Measurements from ENCODE around the gene GABPB1.

The GABPB1 gene

DNA sequence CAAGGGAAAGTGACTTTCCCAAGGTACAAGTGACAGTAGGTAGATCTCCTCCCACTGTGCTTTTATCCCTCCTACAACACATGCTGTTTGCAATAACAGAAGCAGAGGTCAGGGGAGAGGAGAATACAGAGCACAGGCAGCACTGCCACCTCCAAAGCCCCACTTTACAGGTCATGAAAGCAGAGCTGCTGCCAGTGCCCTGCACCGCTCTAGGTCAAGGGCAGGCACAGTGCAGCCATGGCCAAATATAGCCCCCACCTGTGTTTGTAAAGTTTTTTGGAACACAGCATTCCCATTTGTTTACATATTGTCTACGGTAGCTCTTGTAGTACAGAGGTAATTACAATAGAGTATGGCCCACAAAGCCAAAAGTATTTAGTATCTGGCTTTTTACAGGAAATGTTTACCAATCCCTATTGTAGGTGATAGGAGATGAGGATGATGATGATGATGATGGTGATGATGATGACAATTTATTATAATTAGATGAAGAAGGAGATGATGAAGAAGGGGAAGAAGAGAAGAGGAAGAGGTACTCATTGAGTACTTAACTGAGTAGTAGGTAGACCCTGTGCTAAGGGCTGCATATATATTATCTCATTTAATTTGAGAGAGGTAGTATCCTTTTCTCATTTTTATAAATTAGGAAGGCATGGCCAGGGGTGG is 109.9 kb downstream of the GABPB1 start:
- H3K9me3 Mint-ChIP-seq: no peaks in the 10 kb centered on the region
- peaks cover 22% of the 10 kb centered on the region for H3K4me1 Mint-ChIP-seq
- DNase-seq (ENCODE audit: low spot score in 2 of 2) (no peak), ATAC-seq (replicated peaks; ENCODE audit: extremely low read depth, poor library complexity, severe bottlenecking) (no peak)
- no peaks in the 10 kb centered on the region for H3K27me3 Mint-ChIP-seq
- H3K4me3 Mint-ChIP-seq: no peak overlapping the region
- H3K36me3 Mint-ChIP-seq (ENCODE audit: insufficient read depth): peaks cover 3% of the 10 kb centered on the region
- no peak overlapping the region for H3K27ac Mint-ChIP-seq (ENCODE audit: low read depth)

DNA sequence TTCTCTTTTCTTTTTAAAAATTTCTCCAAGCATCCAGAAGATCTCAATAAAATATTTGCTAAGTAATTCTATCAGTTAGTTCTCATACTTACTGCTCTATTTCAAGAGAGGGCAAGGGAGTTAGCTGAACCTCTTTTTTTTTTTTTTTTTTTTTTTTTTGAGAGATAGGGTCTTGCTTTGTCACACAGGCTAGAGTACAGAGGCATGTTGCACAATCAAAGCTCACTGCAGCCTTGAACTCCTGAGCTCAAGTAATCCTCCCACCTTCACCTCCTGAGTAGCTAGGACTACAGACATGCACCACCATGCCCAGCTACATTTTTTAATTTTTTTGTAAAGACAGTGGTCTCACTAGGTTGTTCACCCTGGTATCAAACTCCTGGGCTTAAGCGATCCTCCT is 110.8 kb downstream of the GABPB1 start:
- peaks cover 18% of the 10 kb centered on the region for H3K4me1 Mint-ChIP-seq
- DNase-seq (ENCODE audit: low spot score in 2 of 2): no peak

DNA sequence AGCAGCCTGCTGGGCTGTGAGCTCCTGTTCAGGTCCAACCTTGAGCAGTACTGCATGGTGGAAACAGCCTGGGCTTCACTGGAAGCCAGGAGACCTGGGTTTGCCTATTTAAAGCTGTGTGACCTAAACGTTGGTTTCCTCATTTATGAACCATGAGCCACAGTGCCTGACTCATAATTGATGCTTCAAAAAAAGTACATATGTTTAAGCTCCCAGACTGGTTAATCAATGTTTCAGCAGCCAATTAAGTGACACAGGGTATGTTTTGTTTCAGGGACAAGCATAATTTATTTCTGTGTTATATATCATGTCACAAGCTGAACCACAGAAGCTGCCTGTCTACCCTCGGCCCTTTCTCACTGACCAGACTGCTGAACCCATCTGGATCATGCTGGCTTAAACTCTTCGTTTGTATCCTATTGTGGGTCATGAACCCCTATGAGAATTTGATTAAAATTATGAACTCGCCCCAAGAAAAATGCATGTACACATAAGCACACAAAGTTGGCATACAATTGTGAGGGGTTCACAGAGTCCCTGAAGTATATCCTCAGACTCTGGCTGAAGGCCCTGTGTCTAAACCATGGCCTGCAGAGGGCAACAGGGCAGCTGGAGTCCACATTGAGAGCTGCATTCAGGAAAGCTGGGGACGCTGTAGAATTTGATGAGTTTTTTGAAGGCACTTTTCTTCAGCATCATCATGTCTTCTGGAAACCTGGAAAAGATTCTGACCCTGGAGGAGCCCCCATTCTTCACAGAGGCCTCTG is 113.1 kb downstream of the GABPB1 start:
- no peak for DNase-seq (ENCODE audit: low spot score in 2 of 2)

More for the DNA sequence above, 110.8 kb downstream of the GABPB1 start:
- no peak overlapping the region for H3K27ac Mint-ChIP-seq (ENCODE audit: low read depth)
- no peaks in the 10 kb centered on the region for H3K27me3 Mint-ChIP-seq
- H3K36me3 Mint-ChIP-seq (ENCODE audit: insufficient read depth): peaks cover 3% of the 10 kb centered on the region
- ATAC-seq (replicated peaks; ENCODE audit: extremely low read depth, poor library complexity, severe bottlenecking): no peak
- H3K4me3 Mint-ChIP-seq: no peak overlapping the region
- H3K9me3 Mint-ChIP-seq: no peaks in the 10 kb centered on the region

DNA sequence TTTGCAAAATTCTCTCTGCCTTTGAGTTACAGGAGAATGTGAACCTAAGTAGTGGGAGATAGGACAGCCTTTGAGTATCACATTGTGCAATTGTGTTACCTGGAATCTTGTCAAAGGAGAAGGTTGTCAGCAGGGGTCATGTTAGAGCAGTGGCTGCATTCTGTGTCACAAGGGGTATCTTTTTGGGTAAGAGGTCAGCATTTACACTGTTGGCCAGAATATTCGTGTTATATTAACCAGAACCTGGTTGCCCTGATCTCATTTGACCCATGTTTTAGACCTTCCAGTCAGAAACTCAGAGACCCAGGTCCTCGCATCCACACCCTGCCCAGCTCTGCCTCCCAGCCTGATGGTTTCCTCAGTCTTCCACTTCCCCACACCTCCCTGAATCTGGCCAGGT is 116.7 kb downstream of the GABPB1 start:
- H3K9me3 Mint-ChIP-seq: no peaks in the 10 kb centered on the region
- no peaks in the 10 kb centered on the region for H3K4me1 Mint-ChIP-seq

More for the DNA sequence above, 113.1 kb downstream of the GABPB1 start:
- ATAC-seq (replicated peaks; ENCODE audit: extremely low read depth, poor library complexity, severe bottlenecking): no peak
- Mint-ChIP-seq H3K9me3 (no peaks in the 10 kb centered on the region), H3K4me1 (no peaks in the 10 kb centered on the region), H3K27me3 (no peaks in the 10 kb centered on the region), H3K27ac (ENCODE audit: low read depth) (no peak overlapping the region), H3K36me3 (ENCODE audit: insufficient read depth) (no peaks in the 10 kb centered on the region), H3K4me3 (no peak overlapping the region)

DNA sequence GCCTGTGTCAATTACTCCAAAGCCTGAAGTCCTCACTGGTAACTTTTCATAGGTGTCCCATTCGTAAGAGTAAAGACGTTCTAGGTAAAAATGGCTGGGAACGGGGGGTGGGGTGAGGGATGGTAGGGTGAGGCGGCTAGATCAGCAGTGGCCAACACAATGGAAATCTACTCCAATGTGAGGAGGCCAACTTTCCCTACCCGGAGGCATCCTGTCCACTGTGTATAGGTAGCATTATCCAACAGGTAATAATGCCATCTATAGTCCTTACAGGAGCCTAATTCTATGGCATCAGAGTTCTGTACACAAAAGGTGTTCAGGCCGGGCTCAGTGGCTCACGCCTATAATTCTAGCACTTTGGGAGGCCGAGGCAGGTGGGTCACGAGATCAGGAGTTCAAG is 118.6 kb downstream of the GABPB1 start:
- DNase-seq (ENCODE audit: low spot score in 2 of 2) (no peak), ATAC-seq (replicated peaks; ENCODE audit: extremely low read depth, poor library complexity, severe bottlenecking) (no peak)
- Mint-ChIP-seq H3K4me1 (no peaks in the 10 kb centered on the region), H3K27ac (ENCODE audit: low read depth) (no peak overlapping the region), H3K27me3 (no peaks in the 10 kb centered on the region), H3K4me3 (no peak overlapping the region), H3K36me3 (ENCODE audit: insufficient read depth) (peaks cover 4% of the 10 kb centered on the region), H3K9me3 (no peaks in the 10 kb centered on the region)

More for the DNA sequence above, 116.7 kb downstream of the GABPB1 start:
- H3K4me3 Mint-ChIP-seq: no peak overlapping the region
- H3K27me3 Mint-ChIP-seq: no peaks in the 10 kb centered on the region
- peaks cover 4% of the 10 kb centered on the region for H3K36me3 Mint-ChIP-seq (ENCODE audit: insufficient read depth)
- H3K27ac Mint-ChIP-seq (ENCODE audit: low read depth): no peak overlapping the region
- no peak for ATAC-seq (replicated peaks; ENCODE audit: extremely low read depth, poor library complexity, severe bottlenecking)
- no peak for DNase-seq (ENCODE audit: low spot score in 2 of 2)

DNA sequence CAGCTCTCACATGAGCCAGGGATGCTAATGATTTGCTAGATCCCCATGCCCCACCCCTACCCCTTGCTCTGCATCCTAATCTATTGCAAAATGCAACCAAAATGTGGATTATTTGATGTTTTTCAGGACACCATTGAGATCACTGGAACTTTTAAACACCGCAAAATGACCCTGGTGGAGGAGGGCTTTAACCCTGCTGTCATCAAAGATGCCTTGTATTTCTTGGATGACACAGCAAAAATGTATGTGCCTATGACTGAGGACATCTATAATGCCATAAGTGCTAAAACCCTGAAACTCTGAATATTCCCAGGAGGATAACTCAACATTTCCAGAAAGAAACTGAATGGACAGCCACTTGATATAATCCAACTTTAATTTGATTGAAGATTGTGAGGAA is 119.2 kb downstream of the GABPB1 start:
- H3K4me3 Mint-ChIP-seq: no peak overlapping the region
- H3K36me3 Mint-ChIP-seq (ENCODE audit: insufficient read depth): peaks cover 4% of the 10 kb centered on the region

DNA sequence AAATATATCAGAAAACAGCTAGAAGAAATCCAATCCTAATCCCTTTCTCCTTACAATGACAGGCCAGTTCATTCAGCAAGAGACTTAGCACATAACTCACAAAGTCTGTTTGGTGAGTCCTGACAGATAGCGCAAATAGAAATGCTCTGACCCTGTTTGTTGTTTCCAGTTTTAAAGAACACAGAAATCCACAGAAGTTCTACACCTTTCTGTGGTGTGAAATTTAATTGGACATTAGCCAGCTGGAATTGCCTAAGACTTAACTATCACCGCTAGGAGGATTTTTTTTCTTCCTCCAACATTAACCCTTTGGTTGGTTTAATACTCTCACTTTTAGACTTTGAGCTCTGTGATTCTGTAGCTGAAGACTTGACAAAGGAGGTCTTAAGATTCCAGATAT is 120.2 kb downstream of the GABPB1 start:
- Mint-ChIP-seq H3K36me3 (ENCODE audit: insufficient read depth) (peaks cover 4% of the 10 kb centered on the region), H3K4me3 (no peak overlapping the region), H3K9me3 (no peaks in the 10 kb centered on the region), H3K27me3 (no peaks in the 10 kb centered on the region), H3K27ac (ENCODE audit: low read depth) (no peak overlapping the region), H3K4me1 (no peaks in the 10 kb centered on the region)
- DNase-seq (ENCODE audit: low spot score in 2 of 2) (no peak), ATAC-seq (replicated peaks; ENCODE audit: extremely low read depth, poor library complexity, severe bottlenecking) (no peak)

More for the DNA sequence above, 119.2 kb downstream of the GABPB1 start:
- DNase-seq (ENCODE audit: low spot score in 2 of 2) (no peak), ATAC-seq (replicated peaks; ENCODE audit: extremely low read depth, poor library complexity, severe bottlenecking) (no peak)
- no peaks in the 10 kb centered on the region for H3K27me3 Mint-ChIP-seq
- H3K9me3 Mint-ChIP-seq: no peaks in the 10 kb centered on the region
- H3K27ac Mint-ChIP-seq (ENCODE audit: low read depth): no peak overlapping the region
- H3K4me1 Mint-ChIP-seq: no peaks in the 10 kb centered on the region

DNA sequence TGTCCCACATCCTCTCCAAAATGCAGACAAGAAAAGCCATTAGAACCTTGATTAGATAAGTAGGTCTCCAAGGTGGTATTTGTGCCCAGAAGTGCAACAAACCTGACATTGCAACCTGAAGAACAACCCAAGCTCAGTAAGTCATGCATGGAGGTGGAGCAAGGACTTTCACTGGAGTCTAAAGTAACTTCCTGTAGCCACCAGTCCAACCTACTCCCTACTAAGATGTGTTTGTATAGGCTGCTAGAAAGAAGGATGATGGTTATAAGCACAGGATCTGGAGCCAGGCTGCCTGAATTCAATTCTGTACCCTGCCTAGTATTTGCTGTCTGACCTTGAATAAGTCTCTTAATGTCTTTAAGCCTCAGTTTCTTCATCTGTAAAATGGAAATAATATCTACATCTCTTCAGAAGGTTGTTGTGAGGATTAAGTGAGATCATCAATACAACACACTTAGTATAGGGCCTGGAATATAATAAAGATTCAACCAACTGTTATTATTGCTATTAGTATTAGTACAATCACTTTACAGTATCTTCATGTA is 121.7 kb downstream of the GABPB1 start:
- Mint-ChIP-seq H3K4me1 (no peaks in the 10 kb centered on the region), H3K36me3 (ENCODE audit: insufficient read depth) (peaks cover 4% of the 10 kb centered on the region), H3K4me3 (no peak overlapping the region), H3K27me3 (no peaks in the 10 kb centered on the region), H3K9me3 (no peaks in the 10 kb centered on the region), H3K27ac (ENCODE audit: low read depth) (no peak overlapping the region)
- ATAC-seq (replicated peaks; ENCODE audit: extremely low read depth, poor library complexity, severe bottlenecking): no peak
- no peak for DNase-seq (ENCODE audit: low spot score in 2 of 2)

DNA sequence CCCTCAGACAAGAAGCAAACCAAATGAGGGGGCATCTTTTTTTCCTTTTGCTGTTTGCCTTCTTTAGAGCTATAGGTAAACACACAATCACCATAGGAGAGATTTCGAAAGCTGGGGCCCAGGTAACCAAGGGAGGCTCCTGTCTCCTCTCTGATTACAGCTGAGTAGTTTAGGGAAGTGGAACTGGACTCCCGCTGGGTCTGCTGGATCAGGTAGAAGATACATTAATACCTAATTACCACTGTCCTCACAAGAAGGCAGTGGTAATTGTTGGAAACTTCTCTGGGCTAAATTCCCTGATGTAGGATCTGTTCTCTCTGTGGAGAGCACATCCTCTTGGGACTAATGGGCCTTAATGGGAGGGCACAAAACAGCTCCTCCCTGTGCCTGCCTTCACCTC is 122.2 kb downstream of the GABPB1 start:
- ATAC-seq (replicated peaks; ENCODE audit: extremely low read depth, poor library complexity, severe bottlenecking) (no peak), DNase-seq (ENCODE audit: low spot score in 2 of 2) (no peak)
- Mint-ChIP-seq H3K27ac (ENCODE audit: low read depth) (no peak overlapping the region), H3K36me3 (ENCODE audit: insufficient read depth) (peaks cover 4% of the 10 kb centered on the region), H3K9me3 (no peaks in the 10 kb centered on the region), H3K4me3 (no peak overlapping the region), H3K4me1 (no peaks in the 10 kb centered on the region), H3K27me3 (no peaks in the 10 kb centered on the region)

DNA sequence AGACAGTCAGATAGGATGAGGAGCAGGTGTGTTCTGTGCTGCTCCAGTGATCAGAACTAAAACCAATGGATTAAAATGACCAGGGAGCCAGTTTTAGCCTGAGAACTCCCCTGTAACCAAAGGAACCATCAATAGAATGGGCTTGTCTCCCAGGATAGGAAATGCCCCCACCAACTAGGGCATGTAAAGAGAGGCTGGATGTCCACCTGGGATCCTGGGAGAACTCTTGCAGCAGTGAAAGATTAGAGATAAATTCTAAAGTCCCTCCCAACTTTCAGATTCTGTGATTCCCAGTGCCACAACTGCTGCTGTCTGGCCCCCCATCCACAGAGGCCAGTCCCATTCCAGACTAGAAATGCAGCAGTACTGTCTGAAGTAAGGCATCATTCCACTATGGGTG is 123.2 kb downstream of the GABPB1 start:
- no peaks in the 10 kb centered on the region for H3K9me3 Mint-ChIP-seq
- H3K27me3 Mint-ChIP-seq: no peaks in the 10 kb centered on the region
- no peak overlapping the region for H3K4me3 Mint-ChIP-seq
- H3K36me3 Mint-ChIP-seq (ENCODE audit: insufficient read depth): peaks cover 4% of the 10 kb centered on the region
- DNase-seq (ENCODE audit: low spot score in 2 of 2) (no peak), ATAC-seq (replicated peaks; ENCODE audit: extremely low read depth, poor library complexity, severe bottlenecking) (no peak)
- no peaks in the 10 kb centered on the region for H3K4me1 Mint-ChIP-seq
- H3K27ac Mint-ChIP-seq (ENCODE audit: low read depth): no peak overlapping the region

DNA sequence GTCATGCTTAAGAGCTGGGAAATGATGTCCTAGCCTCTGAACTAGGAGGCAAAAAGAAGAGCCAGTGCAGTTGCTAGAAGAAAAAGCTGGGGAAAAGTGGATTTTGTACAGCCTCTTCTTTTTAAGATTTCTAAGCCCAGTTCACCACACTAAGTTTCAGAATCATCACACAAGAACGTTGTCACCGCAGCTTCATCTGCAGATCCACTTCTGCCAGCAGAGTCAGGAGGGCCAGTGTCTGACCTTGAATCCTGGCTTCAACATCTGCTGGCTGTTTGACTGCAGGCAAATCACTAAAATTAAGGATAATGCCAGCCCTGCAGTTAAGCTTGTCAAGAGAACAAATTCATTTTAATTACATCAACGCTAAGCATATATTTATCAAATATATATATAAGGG is 125.7 kb downstream of the GABPB1 start:
- Mint-ChIP-seq H3K9me3 (no peaks in the 10 kb centered on the region), H3K36me3 (ENCODE audit: insufficient read depth) (no peaks in the 10 kb centered on the region), H3K4me3 (no peak overlapping the region), H3K27me3 (no peaks in the 10 kb centered on the region), H3K4me1 (no peaks in the 10 kb centered on the region), H3K27ac (ENCODE audit: low read depth) (no peak overlapping the region)
- no peak for DNase-seq (ENCODE audit: low spot score in 2 of 2)
- no peak for ATAC-seq (replicated peaks; ENCODE audit: extremely low read depth, poor library complexity, severe bottlenecking)

DNA sequence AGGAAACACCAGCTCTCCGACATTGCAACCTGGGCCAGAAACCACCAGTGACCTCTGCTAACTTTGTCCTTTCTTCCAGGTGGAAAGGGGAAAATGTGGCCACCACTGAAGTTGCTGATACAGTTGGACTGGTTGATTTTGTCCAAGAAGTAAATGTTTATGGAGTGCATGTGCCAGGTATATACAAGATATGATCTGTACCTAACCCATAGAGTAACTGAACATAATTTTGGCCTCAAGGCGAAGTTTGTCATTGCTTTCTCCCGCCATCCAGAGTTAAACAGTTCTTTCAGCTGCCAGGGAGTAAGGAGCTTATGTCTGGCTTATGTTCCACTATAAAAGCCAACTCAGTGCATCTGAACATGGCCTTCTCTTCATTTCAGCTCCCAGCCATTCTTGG is 126.1 kb downstream of the GABPB1 start:
- no peaks in the 10 kb centered on the region for H3K9me3 Mint-ChIP-seq
- no peak overlapping the region for H3K4me3 Mint-ChIP-seq
- H3K27me3 Mint-ChIP-seq: no peaks in the 10 kb centered on the region
- H3K36me3 Mint-ChIP-seq (ENCODE audit: insufficient read depth): peaks cover 1% of the 10 kb centered on the region
- no peak overlapping the region for H3K27ac Mint-ChIP-seq (ENCODE audit: low read depth)
- ATAC-seq (replicated peaks; ENCODE audit: extremely low read depth, poor library complexity, severe bottlenecking) (no peak), DNase-seq (ENCODE audit: low spot score in 2 of 2) (no peak)
- H3K4me1 Mint-ChIP-seq: no peaks in the 10 kb centered on the region

DNA sequence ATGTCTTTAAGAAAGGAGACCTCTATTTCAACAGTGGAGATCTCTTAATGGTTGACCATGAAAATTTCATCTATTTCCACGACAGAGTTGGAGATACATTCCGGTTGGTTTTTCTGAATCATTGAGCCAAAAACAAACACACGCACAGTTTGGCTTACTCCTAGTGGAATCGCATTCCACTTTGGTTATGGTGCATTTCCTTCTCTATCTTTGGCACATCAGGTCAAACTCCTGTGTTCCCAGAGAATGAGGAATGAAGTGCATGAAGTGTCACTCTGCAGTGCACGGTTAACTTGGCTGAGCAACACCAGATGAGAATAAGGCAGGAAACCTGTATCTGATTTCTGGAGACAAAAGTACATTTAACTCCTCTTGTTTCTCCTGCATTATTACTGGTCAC is 127.9 kb downstream of the GABPB1 start:
- no peak for ATAC-seq (replicated peaks; ENCODE audit: extremely low read depth, poor library complexity, severe bottlenecking)
- Mint-ChIP-seq H3K36me3 (ENCODE audit: insufficient read depth) (peaks cover 4% of the 10 kb centered on the region), H3K4me1 (no peaks in the 10 kb centered on the region), H3K4me3 (no peak overlapping the region), H3K27ac (ENCODE audit: low read depth) (no peak overlapping the region), H3K27me3 (no peaks in the 10 kb centered on the region), H3K9me3 (no peaks in the 10 kb centered on the region)
- no peak for DNase-seq (ENCODE audit: low spot score in 2 of 2)

Measured in central memory CD8-positive, alpha-beta T cell (primary cell).